ENCODE measurements around the gene HDDC2.

DNA sequence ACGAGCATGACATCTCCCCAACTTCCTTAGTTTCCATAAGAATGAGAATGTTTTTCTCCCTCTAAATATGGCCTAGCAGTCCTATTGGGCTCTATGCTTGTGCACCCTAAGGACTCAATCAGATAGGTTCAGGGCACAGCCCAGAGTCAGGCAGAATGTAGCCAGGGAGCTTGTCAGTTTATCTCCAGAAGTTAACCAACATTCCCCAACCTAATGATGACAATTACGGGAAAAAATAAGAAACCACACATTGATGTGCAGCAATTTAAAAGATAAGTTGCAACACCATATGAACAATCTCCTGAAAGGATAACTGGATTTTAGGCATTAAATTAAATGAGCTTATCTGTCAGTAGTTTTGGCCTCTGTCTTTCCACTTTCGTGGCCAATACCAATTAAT lies 71.1 kb downstream of the HDDC2 start:
- TF ChIP-seq, protein P1, sequence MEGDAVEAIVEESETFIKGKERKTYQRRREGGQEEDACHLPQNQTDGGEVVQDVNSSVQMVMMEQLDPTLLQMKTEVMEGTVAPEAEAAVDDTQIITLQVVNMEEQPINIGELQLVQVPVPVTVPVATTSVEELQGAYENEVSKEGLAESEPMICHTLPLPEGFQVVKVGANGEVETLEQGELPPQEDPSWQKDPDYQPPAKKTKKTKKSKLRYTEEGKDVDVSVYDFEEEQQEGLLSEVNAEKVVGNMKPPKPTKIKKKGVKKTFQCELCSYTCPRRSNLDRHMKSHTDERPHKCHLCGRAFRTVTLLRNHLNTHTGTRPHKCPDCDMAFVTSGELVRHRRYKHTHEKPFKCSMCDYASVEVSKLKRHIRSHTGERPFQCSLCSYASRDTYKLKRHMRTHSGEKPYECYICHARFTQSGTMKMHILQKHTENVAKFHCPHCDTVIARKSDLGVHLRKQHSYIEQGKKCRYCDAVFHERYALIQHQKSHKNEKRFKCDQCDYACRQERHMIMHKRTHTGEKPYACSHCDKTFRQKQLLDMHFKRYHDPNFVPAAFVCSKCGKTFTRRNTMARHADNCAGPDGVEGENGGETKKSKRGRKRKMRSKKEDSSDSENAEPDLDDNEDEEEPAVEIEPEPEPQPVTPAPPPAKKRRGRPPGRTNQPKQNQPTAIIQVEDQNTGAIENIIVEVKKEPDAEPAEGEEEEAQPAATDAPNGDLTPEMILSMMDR (IDR thresholded peaks at IDR 0.05; ENCODE audit: poor library complexity): no peak
- no peak for TF ChIP-seq EZH2 (IDR thresholded peaks at IDR 0.05; ENCODE audit: borderline replicate concordance)
